Occipital lobe (tissue), 2 donors: Measurements from ENCODE around the gene OSBPL1A. TPM values are rescaled to one million over a fixed set of nuclear protein-coding genes. Genes with fewer than 3 reads are reported as not detected.

Experiments
- DNase-seq: peaks from one replicate; lab custom pipeline; 2025; lab: John Stamatoyannopoulos, UW
- total RNA-seq: library from RNA; depleted of rRNA; stranded (reverse); fragments of >200 nt; gene quantifications from one replicate; pipeline ENCODE4 v1.2.3, GENCODE V29; 2014

Gene OSBPL1A
- 63.9 TPM for total RNA-seq

DNA sequence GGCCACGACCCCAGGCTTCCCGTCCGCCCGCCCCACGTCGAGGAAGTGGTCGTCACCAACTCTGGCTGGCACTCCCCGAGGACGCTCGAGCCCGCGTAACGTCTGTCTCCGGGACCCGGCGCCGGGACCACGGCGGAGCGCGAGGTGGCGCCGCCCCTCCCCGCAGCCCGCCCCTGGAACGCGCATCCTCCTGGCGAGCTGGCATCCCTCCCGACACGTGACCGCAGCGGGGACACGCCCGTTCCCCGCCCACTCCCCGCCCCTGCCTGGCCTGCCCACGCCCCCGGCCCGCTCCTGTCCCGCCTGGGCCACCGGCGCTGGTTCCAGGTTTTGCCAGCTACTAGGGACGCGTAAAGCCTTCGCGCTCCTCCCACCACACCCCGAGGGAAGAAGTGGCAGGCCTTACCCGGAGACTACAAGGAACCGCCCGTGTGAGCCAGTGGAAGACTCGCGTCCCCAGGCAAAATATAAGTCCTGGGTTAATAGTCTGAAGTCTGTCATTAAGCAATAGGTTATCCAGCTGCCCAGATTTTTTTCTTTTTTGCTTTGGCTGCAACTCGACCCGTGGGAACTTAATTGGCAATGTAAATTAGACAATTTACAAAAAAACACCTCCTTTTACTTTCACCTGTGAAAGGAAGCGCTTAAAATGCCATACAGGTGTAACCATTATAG, at the start of gene OSBPL1A:
OSBPL1A (minus strand) TSS at position 131 of the 675 bp plus-strand sequence. CDS start 20,291 bp downstream, outside the sequence.
- peak; percentile 84 for DNase-seq

DNA sequence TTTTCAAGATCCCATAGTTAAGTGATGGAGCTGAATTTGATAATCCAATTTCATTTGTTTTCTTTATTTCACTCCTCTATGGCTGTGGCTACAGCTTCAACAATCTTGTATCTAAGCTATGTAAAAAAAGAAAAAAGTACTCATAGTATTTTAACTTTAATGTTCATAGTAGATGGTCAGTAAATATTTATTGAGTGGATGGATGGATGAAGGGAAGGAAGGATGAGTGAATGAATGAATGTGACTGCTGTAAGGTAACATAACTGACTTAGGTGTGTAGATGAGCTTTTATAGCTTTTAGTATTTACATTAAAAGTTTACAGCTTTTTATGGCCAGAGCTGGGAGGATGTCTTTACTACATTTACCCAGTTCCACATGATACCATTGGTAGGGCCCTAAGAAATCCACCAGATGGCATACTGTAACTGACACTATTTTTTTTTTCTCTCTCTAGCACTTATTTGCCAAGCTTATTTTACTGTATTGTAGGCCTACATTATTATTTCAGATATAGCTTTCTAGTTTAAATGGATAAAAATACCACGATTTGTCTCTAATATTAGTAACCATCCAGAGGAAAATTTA, 49.4 kb upstream of the OSBPL1A start:
- DNase-seq: no peak

DNA sequence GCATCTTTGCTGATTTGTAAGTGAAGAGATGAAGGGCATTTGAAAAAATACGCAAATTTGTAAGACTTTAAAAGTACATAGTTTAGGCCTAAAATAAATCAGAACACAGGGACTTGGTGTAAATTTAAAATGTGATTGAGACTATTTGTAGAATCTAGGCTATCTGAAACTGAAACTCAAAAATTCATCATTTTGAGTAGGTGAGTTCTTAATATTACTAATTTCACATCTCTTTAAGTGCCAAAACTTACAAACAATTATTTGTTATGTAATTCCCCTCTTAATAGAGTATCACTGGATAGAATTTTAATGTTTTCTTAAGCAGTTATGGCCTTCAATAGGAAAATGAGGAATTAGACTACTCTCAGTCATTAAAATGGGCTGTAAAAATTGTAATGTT, 48.8 kb upstream of the OSBPL1A start:
- DNase-seq: no peak

DNA sequence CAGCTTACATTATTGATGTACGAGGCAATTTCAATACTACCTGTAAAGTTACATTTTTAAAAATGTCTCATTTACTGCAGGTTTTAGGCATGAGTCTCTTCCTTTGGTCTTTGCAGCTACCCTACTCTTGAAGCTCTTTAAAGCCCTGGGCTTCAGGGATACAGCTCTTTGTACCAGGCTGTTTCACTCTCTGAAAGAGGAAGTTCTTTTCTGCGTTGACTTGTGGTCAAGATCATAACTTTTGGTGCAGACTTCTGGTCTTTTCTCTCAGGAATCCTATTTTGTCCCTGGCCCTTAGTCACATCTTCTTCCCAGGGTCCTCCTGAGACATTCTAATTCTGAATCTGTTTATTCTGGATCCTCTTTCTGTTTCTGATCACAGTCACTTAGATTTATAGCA, 46.2 kb upstream of the OSBPL1A start:
- no peak for DNase-seq

DNA sequence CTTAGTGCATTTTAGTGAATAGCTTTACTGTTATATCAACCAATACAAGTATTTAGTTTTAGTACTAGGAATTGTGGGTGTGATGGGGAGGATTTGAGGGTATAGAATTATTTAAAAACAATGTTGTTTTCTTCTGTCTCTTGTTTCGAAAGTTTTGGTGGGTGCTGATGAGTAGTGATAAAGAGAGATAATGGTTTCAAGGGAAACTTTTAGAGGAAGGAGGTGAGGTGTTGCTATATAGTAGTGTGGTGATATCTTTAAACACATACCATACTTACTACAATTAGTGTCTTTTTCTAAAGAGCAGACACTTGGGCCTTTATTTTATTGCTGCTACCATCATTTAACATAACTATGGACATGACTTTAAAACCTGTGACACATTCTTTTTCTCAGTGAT, 39.3 kb upstream of the OSBPL1A start:
- DNase-seq: no peak

DNA sequence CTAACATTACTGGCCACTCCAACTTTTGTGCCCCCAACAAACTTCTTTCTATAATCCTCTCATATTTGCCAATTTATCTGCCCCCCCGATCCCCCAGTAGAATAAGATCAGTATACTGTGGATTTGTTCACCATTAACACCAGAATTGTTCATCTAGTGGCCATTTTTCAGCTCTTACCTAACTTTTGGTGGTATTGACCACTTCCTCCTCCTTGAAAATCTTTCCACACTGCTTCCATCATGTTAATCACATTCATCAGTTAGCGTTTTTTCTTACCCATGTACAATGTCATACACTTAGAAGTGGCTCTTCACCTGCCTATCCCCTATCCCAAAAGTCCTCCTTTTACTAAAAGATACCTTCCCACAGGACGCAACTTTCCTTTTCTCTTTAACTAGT, 35.0 kb upstream of the OSBPL1A start:
- no peak for DNase-seq

DNA sequence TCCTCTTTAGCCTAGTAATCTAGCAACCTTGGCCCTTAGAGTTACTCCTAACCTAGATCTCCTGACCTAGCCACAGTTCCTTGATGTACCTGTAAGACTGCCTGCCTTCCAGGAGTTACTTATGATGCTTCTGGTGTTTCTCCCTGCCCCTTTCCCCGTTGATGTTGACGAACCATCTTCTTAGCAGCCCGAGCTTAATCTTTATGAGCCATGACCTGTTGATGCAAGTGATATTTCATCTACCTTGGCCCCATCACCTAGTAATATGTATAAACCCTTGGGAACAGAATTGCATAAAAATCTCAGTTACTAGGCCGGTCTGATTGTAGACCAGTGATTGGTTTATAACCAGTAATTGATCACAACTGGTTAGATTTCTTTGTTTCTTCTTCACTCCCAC, 31.6 kb upstream of the OSBPL1A start:
- no peak for DNase-seq

GRCh38 chr18:24428709-24429108, 31.1 kb upstream of the OSBPL1A start:
- DNase-seq: no peak

GRCh38 chr18:24427484-24427883, 29.9 kb upstream of the OSBPL1A start:
- no peak for DNase-seq

GRCh38 chr18:24426398-24427294, 29.0 kb upstream of the OSBPL1A start, which contains the start of gene IMPACT:
Gene IMPACT (plus strand): TSS chr18:24426670. CDS start chr18:24426757, 87 bp downstream.
- peak; percentile 60 for DNase-seq

DNA sequence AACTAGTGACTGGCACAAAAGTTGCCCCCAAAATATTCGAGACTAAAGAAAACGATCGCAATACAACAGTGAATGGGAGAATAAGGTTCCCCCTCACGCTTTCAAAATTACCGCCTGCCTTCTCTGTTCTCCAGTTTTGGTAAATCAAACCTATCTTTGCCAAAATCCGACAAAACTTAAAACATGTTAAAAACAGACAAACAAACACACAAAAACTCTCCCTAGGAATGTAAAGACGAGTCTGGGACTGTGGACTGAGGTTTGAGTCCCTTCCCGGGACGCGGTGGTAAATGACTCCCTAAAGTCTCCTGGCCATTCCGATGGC, 28.4 kb upstream of the OSBPL1A start:
- DNase-seq: no peak

DNA sequence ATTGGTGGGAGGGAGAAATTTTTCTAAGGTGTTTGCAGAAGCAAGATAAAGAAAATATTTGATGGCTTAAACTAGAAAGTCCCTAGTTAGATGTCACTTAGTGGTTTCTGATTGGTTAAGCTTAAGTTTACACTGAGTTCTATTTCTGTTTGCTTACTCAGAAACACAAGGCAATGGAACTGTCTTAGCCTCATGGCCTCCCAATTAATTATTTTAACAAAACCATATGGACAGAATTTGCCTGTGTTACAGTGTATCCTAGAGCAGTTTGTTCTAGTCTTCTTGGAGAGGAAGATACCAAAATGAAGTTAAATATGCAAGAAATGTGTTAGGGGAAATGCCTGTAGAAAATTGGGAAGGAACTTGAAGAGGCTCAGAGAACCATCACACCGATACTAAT, 24.2 kb upstream of the OSBPL1A start:
- no peak for DNase-seq

DNA sequence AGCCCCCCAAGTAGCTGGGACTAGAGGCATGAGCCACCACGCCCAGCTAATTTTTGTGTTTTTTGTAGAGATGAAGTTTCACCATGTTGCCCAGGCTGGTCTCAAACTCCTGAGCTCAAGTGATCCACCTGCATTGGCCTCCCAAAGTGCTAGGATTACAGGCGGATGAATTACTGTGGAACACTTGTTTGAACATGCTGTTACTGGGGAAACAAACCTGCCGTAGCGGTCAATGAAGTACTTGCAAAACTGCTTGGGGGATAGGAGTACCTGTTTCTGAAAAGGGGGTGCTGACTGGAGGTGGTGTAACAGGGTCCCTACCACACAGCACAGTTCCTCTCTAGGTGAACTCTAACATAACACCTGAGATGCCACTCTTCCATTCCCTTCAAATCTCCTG, 22.9 kb upstream of the OSBPL1A start:
- DNase-seq: no peak

GRCh38 chr18:24417480-24417879, 19.9 kb upstream of the OSBPL1A start:
- DNase-seq: no peak

DNA sequence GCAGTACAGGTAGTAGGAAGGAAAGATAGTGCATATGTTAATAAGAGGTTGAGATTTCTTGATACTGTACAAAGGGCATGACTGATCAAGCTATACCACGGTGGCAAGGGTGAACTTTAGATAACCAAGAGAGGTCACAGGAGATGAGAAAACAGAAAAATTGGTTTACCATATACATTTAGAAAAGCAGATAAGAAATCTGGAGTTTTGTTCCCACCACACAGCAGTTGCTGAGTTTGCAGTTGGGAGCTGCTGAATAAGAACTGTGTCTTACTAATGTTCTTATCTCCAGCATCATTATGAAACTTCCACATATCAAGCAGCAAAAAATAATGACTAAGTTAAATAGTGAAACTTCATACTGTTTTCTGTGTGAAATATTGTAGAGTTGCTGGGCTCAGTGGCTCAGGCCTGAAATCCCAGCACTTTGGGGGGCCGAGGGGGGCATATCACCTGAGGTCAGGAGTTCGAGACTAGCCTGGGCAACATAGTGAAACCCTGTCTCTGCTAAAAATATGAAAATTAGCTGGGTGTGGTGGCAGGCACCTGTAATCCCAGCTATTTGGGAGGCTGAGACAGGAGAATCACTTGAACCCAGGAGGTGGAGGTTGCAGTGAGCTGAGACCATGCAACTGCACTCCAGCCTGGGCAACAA, 16.9 kb upstream of the OSBPL1A start:
- DNase-seq: no peak

DNA sequence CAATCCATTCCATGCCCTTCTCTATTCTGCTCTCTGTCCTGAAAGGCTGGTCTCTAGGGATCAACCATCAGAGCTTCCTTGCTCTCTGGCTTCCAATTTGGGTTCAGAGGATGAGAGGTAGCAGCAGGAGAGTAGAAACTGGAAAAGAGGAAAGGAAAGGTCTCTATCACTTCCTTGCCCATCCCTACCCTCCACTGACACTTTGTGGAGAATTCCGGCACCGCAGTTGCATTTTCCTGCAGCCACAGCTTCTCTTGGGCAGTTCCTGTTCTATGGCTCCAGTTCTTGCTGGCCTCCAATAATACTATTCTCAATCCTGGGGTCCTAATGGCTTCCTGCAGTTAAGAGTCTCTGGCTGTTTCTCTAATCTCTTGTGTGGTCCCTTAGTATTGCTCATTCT, 15.5 kb upstream of the OSBPL1A start:
- no peak for DNase-seq

DNA sequence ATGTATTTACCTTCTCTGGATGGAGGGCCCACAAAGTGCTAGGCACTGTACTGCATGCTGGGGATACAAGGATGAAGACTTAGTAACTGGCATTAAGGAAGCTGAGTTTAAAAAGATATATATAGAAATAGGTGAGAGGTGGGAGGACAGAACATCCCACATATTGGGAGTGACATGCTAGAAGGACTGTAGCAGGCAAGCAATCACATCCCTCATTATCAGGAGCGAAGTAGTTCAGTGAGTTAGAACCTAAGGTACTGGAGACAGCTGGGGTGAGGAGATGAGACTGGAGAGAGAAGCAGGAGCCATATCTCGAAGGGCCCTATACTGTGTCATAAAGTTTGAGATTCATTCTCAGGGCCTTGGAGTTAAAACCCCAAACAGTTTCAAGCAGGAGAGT, 10.9 kb upstream of the OSBPL1A start:
- no peak for DNase-seq

DNA sequence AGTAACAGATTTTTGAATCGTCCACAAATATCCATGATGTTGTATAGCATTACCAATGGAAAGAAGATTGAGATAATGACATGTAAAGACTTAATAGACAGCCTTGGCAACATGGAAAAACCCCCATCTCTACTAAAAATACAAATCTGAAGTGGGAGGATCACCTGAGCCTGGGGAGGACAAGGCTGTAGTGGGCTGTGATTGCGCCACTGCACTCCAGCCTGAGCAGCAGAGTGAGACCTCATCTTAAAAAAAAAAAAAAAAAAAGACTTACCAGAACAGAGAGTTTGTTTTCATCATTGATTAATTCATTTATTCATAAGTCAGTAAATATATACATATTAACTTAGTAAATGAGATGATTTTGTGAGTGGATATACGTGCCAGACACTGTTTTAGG, 7.0 kb upstream of the OSBPL1A start:
- no peak for DNase-seq

DNA sequence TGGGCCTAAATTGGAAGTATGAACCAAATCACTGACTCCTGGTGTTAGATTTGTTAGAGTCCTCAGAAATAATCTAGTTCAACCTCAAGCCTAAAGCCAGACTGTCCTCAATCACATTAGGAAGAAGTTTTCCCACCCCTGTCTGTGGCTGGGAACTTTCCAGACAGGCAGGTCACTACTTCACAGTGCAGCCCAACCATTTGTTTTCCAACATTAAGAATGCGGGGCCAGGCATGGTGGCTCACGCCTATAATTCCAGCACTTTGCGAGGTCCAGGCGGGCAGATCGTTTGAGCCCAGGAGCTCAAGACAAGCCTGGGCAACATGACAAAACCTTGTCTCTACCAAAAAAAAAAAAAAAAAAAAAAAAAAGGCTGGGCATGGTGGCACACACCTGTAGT, 5.5 kb upstream of the OSBPL1A start:
- DNase-seq: no peak

DNA sequence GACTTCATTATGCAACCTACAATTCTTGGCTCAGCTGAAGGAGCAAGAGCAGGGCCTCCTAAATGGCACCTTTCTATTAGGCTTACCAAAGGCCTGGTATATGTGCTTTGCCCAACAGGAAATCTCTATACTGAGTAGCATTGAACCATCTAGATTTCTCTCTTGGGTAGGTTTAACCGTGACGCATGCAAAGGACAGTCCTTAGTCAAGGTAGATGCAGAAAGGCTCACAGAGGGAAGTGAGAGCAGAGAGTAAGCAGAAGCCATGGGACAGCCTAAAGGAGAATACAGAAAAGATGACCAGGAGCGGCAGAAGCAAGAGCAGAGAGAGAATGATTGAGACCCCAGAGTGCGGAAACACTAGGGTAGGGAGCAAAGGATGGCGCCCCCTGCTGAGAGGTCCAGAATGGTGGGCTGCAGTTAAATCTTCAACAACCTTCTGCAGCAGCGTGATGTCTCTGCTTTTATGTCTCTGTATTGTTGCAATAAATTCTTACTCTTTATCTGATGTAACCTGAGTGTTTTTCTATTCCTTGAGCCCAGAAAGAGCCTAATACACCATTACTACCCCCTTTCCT, 4.7 kb upstream of the OSBPL1A start:
- no peak for DNase-seq

- no peak for DNase-seq
Observed at GRCh38 chr18:24400587-24400986, 3.0 kb upstream of the OSBPL1A start.

DNA sequence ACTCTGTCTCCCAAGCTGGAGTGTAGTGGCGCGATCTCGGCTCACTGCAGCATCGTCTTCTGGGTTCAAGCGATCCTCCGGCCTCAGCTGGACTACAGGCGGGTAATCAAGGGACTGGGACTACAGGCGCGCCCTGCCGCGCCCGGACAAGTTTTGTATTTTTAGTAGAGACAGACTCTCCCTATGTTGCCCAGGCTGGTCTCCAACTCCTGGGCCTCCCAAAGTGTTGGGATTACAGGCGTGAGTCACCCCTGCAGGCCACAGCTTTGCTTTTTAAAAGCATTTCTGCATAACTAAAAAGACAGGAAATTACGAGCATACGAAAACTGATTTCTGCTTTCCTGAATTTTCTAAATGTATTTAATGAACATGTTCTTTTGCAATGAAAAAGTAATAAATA, 916 bp upstream of the OSBPL1A start:
- DNase-seq: no peak
